GM19395 (cell line): Measurements from ENCODE around the gene EPN2.
"Not testable (repeated sequence)": the region's sequence is repeated elsewhere in the genome, so short reads cannot be mapped to it uniquely, and the experiment has no call there.

Source experiments
- ATAC-seq: cut with Tn5 transposase; IDR thresholded peaks from one replicate; pipeline ENCODE4 v1.9.1; 2021; ENCODE audit warnings: mild to moderate bottlenecking, moderate library complexity; ENCODE audit not compliant: unreplicated experiment

The EPN2 gene

GRCh38 chr17:19343256-19343630 lies 106.1 kb downstream of the EPN2 start:
- ATAC-seq = no peak

GRCh38 chr17:19343671-19344151 lies 106.5 kb downstream of the EPN2 start:
- no peak for ATAC-seq

- no peak for ATAC-seq
Observed at GRCh38 chr17:19344311-19345066, 107.3 kb downstream of the EPN2 start.

GRCh38 chr17:19345067-19345460 lies 107.9 kb downstream of the EPN2 start:
- no peak for ATAC-seq

GRCh38 chr17:19345486-19346350 lies 108.6 kb downstream of the EPN2 start:
- no peak for ATAC-seq

- ATAC-seq = no peak
Observed at GRCh38 chr17:19346351-19347255, 109.4 kb downstream of the EPN2 start.

GRCh38 chr17:19347323-19348080 lies 110.3 kb downstream of the EPN2 start:
- no peak for ATAC-seq

- no peak for ATAC-seq
Observed at GRCh38 chr17:19348081-19348650, 111.0 kb downstream of the EPN2 start.

GRCh38 chr17:19348806-19349205 lies 111.6 kb downstream of the EPN2 start:
- no peak for ATAC-seq

- ATAC-seq = not testable (repeated sequence)
Observed at GRCh38 chr17:19353401-19353800, 116.2 kb downstream of the EPN2 start.

GRCh38 chr17:19354748-19355147 lies 117.6 kb downstream of the EPN2 start:
- no peak for ATAC-seq

- no peak for ATAC-seq
Observed at GRCh38 chr17:19357351-19357750, 120.2 kb downstream of the EPN2 start.

- ATAC-seq = no peak
Observed at GRCh38 chr17:19357761-19358160, 120.6 kb downstream of the EPN2 start.

- no peak for ATAC-seq
Observed at GRCh38 chr17:19359151-19359550, 122.0 kb downstream of the EPN2 start.

GRCh38 chr17:19359856-19360255 lies 122.7 kb downstream of the EPN2 start:
- no peak for ATAC-seq

- no peak for ATAC-seq
Observed at GRCh38 chr17:19360772-19361171, 123.6 kb downstream of the EPN2 start.

GRCh38 chr17:19361326-19361725 lies 124.2 kb downstream of the EPN2 start:
- no peak for ATAC-seq

GRCh38 chr17:19361944-19362276 lies 124.7 kb downstream of the EPN2 start:
- ATAC-seq = no peak

- peak; percentile 88 for ATAC-seq
Observed at GRCh38 chr17:19362277-19363113, 125.3 kb downstream of the EPN2 start, which contains the start of gene B9D1. TSS of gene B9D1 (minus strand) at chr17:19362723. CDS start at chr17:19362569, 154 bp downstream.
